CD4-positive, alpha-beta T cell treated with Interleukin-2 at 100 ng/mL for 4 hours (primary cell): Measurements from ENCODE around the gene TNP2.

Experiments
- DNase-seq: peaks from one replicate; pipeline ENCODE4 v3.0.0-alpha.2; 2020; ENCODE audit warnings: low spot score

Gene TNP2

DNA sequence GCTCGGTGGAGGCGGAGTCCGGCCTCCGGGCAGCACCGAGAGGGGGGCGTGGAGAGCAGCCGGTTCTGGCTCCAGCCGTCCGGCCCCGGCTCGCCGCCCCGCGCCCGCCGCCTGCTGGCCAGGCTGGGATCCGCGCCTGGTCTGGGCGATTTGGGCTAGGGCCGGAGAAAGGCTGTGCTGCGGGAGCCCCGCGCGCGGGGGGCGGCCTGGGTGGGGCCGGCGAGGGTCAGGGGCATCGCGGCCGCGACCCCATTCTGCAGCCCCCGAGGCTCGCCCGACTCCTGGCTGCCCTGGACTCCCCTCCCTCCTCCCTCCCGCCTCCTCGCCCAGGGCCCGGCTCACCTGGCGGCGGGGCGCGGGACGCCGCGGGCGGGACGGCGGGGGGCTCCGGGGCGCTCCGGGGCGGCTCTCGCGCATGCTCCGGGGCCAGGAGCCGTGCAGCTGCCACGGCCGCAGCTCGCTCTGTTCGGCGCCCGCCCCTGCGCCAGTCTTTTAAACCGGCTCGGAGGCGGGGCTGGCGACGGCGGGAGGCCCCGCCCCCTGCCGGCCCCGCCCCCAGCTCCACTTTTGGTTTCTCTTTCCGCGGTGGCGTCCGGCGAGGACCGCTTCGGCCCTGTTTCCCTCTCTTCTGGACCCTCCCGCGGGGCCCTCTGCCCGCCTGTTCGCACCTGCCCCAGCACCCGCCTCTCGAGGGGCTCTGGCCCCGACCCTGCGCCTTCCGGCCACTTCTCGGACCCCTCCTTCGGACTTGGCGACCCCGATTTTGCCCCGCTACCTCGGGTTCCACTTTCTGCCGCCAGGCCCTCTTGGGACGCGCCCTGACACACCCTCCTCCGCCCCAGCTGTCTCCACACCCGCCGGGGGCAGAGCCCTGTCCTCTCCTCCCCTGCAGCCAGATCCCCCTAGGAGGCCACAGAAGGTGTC lies 13.1 kb downstream of the TNP2 start, which contains the start of gene SOCS1:
Gene SOCS1, minus strand, starts transcription at position 468 of the 924 bp plus-strand sequence. CDS start 726 bp downstream, outside the sequence.
- peak; percentile 88 for DNase-seq

DNA sequence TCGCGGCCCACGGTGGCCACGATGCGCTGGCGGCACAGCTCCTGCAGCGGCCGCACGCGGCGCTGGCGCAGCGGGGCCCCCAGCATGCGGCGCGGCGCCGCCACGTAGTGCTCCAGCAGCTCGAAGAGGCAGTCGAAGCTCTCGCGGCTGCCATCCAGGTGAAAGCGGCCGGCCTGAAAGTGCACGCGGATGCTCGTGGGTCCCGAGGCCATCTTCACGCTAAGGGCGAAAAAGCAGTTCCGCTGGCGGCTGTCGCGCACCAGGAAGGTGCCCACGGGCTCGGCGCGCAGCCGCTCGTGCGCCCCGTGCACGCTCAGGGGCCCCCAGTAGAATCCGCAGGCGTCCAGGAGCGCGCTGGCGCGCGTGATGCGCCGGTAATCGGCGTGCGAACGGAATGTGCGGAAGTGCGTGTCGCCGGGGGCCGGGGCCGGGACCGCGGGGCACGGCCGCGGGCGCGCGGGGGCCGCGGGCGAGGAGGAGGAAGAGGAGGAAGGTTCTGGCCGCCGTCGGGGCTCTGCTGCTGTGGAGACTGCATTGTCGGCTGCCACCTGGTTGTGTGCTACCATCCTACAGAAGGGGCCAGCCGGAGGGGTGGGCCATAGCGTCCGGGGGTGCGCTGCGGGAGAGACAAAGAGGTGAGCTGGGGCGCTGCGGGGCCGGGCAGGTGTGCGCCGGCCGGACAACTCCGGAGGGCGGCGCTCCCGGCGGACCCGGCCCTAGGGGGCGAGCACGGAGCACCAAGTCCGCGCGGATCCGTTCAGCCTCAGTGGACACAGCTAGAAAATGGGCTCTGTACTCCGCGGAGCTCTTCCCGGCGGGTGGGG lies 14.0 kb downstream of the TNP2 start:
- DNase-seq, result peak; percentile 64

DNA sequence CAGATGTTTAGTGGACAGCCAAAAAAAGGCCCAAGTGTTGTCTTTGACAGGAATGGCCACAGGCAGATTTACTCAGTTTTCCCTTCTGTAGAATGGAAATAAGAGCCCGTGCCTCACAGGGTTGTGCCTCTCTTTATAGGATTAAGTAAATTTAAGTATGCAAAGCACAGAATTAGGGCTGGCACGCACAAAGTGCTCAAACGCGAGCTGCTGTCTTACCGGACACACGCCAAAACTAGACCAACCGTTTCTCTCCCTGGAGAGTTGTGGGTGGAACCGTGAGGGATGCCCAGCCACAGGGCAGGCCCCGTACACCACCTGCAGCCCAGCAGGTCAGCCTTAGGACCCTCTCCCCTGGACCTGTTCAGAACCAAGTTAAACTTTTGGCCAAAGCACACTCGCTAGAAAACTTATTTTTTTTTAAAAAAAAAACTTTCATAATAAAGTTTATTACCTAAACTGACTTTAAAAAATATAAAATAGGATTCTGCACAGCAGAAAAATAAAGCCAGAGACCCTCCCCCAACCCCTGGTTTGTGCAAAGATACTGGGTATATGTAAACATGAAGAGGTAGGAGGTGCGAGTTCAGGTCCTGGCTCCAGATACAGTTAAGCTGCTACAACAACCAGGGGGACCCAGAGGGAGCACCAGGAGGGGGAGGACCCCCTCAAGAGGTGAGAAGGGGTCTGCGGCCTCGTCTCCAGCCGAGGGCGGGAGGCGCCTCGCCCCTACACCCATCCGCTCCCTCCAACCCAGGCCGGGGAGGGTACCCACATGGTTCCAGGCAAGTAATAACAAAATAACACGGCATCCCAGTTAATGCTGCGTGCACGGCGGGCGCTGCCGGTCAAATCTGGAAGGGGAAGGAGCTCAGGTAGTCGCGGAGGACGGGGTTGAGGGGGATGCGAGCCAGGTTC lies 14.9 kb downstream of the TNP2 start:
- no peak for DNase-seq

DNA sequence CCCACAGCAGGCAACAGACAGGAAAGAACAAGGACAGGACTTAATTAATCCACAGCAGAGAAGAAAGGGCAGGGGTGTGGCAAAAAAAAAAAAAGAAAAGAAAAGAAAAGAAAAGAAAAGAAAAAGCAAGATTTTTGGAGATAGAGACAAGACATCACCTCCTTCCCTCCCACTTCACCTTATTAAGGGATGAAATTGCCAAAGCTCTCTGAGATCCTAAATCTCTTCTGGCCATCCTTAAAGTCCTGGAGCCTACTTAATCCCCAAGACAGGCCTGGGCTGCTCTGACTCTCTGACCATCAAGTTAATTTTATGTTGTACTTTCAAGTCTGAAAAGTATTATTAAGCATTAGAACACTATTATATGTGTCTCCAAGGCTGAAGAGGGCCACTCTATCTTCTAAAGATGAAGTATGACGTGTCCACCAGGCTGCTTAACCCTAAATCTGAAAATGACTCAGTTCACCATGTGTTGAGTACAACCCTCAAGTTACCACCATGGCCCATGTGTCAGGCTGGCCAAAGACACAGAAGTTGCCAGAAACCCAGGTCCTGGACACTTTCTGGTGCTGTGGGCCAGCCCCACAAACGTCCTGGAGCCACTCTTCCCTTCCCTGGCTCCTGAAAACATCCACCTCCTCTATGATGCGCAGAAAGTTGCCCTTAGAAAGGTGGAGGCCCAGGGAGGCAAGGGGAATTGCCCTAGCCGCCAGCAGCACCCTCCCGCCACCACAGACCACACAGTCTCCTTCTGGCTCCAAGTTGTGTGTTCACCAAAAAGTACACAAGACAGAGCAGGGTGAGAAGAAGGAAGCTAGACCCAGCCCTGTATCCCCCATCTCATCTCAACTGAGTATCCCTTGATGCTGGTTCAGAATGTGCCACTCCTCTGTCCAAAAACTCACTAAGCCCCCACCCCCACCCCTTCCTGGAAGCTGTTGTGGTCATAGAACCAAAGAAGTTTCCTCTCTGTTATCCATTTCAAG lies 15.8 kb downstream of the TNP2 start:
- peak; percentile 66 for DNase-seq

DNA sequence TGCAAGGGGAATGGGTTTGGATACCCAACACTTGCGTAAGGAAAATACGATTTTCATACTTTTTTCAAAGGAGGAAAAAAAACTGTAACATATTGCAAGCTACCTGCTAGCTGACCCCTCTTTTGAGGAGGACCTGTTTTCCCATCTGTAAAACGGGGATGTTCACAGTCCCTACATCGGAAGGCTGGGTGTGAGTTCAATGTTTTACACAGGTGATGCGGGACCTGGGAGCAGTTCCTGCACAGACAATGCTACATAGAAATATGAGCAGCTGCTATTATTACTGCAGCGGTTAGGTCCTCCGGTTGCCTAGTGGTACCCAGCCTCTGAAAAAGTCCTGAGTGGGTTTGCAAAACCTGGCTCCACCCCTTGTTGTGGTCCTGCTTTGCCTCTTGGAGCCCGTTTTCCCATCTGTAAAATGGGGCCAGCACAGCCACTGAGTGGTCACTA lies 16.6 kb downstream of the TNP2 start:
- DNase-seq, result no peak

DNA sequence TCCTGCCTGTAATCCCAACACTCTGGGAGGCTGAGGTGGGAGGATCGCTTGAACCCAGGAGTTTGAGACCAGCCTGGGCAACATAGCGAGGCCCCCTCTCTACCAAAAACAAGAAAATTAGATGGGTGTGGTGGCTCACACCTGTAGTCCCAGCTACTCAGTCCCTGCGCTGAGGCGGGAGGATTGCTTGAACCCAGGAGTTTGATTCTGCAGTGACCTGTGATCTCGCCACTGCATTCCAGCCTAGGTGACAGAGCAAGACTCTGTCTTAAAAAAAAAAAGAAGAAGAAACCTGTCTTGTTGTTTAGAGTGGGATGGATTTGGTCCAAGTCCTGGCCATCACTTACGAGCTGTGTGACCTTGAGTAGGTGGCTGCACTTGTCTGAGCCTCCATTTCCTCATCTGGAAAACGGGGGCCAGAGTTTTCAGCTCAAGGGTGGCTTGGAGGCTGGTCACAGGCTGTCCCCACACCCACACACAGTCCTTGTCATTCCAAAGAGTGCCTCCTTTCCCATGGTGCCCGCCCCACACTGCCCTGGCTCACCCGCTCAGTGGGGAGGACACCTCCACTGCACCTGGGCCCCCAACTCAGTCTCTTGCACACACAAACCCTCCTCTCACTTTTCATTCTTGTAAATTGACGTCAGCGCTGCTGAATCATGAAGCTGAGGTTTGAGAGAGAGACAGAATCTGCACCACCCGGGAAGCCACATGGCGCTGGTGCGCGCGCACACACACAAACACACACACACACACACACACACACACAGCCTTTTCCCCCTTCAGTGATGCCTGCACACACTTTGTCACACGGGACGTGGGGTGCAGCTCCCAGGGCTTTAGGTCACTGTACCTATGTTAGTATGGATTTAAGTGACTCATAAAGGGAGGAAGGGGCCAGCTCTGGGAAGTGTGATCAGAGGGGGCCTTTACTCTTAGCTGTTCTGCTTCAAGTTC lies 17.3 kb downstream of the TNP2 start:
- DNase-seq, result peak; percentile 90

GRCh38 chr16:11250786-11251524 lies 18.2 kb downstream of the TNP2 start:
- no peak for DNase-seq

GRCh38 chr16:11250091-11250785 lies 18.9 kb downstream of the TNP2 start:
- no peak for DNase-seq

- DNase-seq, result no peak
Measured at GRCh38 chr16:11249233-11250061, 19.7 kb downstream of the TNP2 start.

DNA sequence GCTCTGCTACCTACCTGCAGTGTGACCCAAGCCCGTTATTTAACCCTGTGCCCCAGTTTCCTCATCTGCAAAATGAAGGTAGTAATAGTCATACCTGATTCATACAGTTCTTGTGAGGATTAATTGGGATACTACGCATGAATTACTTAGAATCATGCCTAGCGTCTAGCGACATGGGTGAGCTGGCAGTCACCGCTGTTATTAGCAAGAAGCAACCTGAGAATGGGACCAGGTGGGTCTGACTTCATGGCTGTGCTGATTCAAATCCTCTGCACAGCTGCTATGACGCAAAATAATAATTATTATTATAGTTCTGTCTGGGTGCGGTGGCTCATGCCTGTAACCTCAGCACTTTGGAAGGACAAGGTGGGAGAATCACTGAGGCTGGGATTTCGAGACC lies 21.0 kb downstream of the TNP2 start:
- no peak for DNase-seq

- no peak for DNase-seq
Measured at GRCh38 chr16:11245988-11246387, 23.1 kb downstream of the TNP2 start.

GRCh38 chr16:11245222-11245737 lies 23.8 kb downstream of the TNP2 start:
- DNase-seq, result no peak

GRCh38 chr16:11242658-11243057 lies 26.5 kb downstream of the TNP2 start:
- no peak for DNase-seq

GRCh38 chr16:11241480-11242204 lies 27.5 kb downstream of the TNP2 start:
- DNase-seq, result no peak

- no peak for DNase-seq
Measured at GRCh38 chr16:11240636-11241473, 28.3 kb downstream of the TNP2 start.
